GM21528 (cell line): ENCODE results near the gene GSTM3.
"Not testable (repeated sequence)": the region's sequence is repeated elsewhere in the genome, so short reads cannot be mapped to it uniquely, and the experiment has no call there.

Source experiments
- ATAC-seq: cut with Tn5 transposase; IDR thresholded peaks from one replicate; pipeline ENCODE4 v1.9.1; 2021; ENCODE audit warnings: mild to moderate bottlenecking, moderate library complexity; ENCODE audit not compliant: unreplicated experiment, low FRiP score

The GSTM3 gene

DNA sequence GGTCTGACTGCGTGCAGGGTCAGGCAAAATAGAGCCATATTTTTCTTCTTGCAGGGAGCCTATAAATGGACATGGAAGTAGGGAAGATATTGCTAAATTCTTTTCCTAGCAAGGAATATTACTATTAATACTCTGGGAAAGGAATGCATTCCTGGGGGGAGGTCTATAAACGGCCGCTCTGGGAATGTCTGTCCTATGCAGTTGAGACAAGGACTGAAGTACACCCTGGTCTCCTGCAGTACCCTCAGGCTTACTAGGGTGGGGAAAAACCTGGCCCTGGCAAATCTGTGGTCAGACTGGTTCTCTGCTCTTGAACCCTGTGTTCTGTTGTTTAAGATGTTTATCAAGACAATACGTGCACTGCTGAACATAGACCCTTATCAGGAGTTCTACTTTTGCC lies 31.9 kb downstream of the GSTM3 start:
- not testable (repeated sequence) for ATAC-seq

GRCh38 chr1:109705411-109705810 lies 35.4 kb downstream of the GSTM3 start:
- no peak for ATAC-seq

DNA sequence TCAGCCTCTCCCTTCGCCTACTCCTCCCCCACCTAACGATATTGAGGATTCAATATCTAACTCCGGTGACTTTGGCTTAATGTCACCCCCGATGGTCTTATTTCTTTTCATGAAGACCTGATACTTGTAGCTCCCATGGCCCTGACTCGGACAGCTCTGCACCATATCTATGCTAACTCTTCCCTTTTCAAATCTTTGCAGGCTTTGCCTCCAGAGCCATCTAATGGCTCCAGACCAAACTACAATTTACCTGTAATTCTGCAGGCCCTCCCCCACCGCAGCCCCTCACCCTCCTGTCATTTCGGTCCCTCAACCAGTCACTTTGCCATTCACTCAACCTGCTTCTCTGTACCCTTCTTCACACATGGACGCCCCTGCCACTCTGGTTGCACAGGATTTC lies 36.7 kb downstream of the GSTM3 start:
- ATAC-seq: no peak

GRCh38 chr1:109702940-109703339 lies 37.9 kb downstream of the GSTM3 start:
- ATAC-seq: not testable (repeated sequence)

GRCh38 chr1:109697861-109698260 lies 43.0 kb downstream of the GSTM3 start:
- ATAC-seq: not testable (repeated sequence)

DNA sequence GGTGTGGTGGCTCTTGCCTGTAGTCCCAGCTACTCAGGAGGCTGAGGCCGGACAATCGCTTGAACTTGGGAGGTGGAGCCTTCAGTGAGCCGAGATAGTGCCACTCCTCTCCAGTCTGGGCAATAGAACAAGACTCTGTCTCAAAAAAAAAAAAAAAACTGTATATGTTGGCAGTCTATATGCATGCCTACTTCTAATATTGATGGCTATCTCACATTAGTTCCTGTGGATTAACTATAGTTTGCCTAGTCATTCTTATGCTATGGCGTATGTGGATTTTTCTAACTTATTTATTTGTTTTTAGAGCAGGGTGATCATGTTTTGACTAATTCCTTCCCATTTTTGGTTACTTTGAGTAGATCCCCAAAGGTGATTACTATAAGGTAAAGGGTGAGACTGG lies 43.8 kb downstream of the GSTM3 start:
- no peak for ATAC-seq

- not testable (repeated sequence) for ATAC-seq
Observed at GRCh38 chr1:109695138-109695537, 45.7 kb downstream of the GSTM3 start.

GRCh38 chr1:109694400-109694799 lies 46.4 kb downstream of the GSTM3 start:
- not testable (repeated sequence) for ATAC-seq

GRCh38 chr1:109691759-109692158 lies 49.1 kb downstream of the GSTM3 start:
- ATAC-seq: no peak

DNA sequence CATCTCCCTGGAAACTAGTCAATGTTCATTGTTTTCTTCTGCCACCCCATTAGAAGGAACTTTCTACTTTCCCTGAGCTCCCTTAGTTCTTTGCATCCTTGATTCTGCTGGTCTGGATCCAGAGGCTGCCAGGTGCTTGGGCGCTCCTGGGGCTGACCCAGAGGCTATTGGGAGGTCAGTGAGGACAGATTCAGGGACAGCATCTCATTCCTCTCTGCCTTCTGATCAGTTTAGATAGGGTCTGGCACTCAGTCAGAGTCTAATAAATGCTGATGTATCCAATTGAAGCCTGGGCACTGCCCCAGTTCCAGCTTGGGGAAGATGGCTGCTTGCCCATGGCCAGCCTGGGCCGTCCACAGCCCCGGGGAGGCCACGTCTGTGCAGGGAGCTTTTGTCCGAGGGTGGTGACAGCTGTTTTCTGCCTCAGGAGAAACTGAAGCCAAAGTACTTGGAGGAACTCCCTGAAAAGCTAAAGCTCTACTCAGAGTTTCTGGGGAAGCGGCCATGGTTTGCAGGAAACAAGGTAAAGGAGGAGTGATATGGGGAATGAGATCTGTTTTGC lies 50.9 kb downstream of the GSTM3 start:
- ATAC-seq: no peak

DNA sequence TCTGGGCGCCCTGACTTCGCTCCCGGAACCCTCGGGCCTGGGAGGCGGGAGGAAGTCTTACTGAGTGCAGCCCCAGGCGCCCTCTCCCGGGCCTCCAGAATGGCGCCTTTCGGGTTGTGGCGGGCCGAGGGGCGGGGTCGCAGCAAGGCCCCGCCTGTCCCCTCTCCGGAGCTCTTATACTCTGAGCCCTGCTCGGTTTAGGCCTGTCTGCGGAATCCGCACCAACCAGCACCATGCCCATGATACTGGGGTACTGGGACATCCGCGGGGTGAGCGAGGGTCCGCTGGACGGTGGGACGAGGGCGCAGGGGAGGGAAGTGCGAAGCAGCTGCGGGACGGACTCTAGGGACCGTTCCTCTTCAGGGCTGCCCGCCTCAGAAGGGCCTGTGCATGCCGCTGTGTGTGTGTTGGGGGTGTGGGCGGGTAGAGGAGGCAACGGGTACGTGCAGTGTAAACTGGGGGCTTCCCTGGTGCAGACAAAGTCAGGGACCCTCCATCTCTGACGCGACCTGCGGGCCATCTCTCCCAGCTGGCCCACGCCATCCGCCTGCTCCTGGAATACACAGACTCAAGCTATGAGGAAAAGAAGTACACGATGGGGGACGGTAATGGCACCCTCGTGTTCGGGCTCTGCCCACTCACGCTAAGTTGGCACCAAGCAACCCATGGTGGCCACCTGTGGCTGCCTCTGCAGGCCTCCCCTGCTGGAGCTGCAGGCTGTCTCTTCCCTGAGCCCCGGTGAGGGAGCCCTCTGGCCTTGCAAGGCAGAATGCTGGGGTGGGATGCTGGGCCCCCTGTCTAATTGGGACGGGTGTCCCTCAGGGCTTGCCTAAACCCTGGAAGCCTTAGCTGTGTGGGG lies 53.0 kb downstream of the GSTM3 start, which contains the start of gene GSTM1:
Gene GSTM1, plus strand, starts transcription at position 177 of the 859 bp plus-strand sequence. Its CDS starts 57 bp downstream, at position 234.
- peak; percentile 98 for ATAC-seq

- not testable (repeated sequence) for ATAC-seq
Observed at GRCh38 chr1:109687109-109687508, 53.7 kb downstream of the GSTM3 start.

- not testable (repeated sequence) for ATAC-seq
Observed at GRCh38 chr1:109685890-109686289, 54.9 kb downstream of the GSTM3 start.

DNA sequence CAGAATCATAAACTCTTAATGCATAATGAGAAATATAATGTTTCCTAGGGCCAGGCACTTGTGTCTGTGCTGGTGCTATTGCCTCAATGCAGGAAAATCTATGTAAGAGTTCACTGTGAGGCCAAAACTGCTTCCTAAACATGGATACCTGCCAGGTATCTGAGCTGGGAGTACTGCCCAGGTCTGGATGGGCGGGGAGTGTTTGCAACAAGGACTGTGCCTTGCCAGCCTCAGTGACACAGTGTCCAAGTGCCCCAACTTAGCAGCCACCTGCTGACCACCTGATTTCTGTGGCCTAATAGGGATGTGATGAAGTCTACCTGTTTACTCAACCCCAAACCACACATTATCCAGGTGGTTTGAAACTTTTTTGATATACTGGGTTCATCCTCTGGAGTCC lies 55.4 kb downstream of the GSTM3 start:
- ATAC-seq: not testable (repeated sequence)

DNA sequence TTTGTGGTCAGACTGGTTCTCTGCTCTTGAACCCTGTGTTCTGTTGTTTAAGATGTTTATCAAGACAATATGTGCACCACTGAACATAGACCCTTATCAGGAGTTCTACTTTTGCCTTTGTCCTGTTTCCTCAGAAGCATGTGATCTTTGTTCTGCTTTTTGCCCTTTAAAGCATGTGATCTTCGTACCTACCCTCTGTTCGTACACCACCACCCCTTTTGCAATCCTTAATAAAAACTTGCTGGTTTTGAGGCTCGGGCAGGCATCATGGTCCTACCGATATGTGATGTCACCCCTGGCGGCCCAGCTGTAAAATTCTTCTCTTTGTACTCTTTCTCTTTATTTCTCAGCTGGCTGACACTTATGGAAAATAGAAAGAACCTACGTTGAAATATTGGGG lies 56.1 kb downstream of the GSTM3 start:
- not testable (repeated sequence) for ATAC-seq
